Activated CD8-positive, alpha-beta memory T cell treated with anti-CD3 and anti-CD28 coated beads, Interleukin-2, amount 50 U/mL, for 4 hours (primary cell): ENCODE data around the gene CTNNA3.

Source experiments
- DNase-seq: peaks from one replicate; pipeline ENCODE4 v3.0.0-alpha.2; 2020

Gene CTNNA3

DNA sequence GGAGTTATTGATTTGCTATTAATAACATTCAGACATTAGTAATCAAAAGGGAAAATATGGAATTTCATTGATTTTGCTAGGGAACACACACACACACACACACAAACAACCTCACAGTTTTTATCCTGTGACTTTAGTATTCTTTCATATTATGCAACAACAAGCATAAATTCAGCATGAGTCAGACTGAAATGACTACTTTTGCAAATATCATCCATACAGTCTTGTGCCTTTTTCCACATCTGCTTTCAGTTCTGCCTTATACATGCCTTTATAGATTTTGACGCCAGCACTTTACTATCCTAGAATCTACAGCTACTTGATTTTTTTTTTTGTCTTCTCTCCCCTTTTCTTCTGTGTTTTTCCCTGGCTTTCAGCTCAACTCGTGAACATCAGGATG, 1745.9 kb downstream of the CTNNA3 start:
- no peak for DNase-seq

DNA sequence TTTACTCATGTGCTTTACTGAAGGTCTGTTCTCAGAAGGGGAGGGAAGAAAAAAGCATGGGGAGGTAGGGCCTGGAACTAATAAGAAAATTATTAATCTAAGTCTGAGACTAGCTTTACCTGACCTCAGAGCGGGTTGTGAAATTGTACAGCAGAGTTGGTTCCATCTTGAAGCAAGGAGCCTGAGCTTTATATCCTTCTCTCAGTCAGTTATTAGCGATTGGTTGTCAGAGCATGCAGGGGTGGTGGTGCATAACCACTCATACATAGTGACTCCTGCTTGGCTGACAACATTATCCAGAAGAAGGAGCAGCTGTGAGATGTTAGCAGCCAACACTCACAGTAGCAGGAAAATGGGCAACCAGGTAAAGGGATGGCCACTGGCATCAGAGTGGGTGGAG, 1746.5 kb downstream of the CTNNA3 start:
- no peak for DNase-seq

DNA sequence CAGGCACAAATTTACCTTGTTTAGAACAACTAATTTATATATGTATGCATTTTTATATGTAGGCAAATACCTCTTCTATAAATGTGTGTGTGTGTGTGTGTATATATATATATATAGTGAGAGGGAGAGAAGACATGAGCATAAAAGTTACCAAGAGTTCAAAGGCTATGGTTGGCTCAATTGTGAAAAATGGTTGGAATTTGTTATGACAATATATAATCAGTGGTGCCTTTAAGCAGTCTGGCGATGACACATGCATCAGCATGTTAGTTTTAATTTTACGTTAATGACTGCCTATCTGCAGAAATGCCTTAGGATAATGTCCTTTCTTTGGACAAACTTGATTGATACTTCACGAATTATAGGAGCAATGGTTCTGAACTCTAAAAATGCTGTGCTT, 1750.9 kb downstream of the CTNNA3 start:
- no peak for DNase-seq

- DNase-seq = no peak
These were observed 1752.5 kb downstream of the CTNNA3 start for GRCh38 chr10:65943451-65943850.

DNA sequence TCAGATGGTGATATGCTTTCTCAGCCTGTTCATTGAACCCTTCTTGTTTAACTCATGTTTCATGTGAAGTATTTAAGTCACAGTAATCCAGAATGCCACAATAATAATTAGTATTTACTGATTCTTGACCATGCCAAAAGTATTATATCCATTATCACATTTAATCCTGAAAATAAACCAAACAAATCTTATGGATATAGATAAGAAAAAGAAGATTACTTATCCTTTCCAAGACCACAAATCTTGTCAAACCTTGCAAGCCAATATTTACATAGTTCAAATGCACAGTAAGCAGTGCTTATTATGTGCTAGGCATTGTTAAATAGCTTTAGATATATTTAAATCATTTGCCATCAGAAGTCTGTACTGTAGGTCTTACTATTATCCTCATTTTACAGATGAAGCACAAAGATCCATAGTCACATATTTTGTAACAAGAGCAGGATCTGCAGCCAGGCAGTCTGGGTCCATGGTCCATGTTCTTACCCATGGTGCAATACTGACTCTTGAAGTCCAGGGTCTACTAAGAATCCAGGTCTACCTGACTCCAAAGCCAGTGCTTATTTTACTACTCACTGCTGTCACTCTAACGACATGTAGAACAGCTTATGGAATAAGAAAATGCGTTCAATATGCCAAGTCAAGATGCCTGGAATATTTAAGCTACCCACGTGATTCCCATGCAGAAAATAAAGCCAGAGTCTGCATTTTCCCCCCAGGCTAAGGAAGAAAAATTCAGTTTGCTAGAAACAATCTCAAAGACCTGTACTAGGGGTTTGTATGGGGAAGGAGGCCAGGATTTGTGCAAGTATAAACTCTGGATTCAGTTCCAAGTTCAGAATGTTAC, 1755.0 kb downstream of the CTNNA3 start:
- no peak for DNase-seq

DNA sequence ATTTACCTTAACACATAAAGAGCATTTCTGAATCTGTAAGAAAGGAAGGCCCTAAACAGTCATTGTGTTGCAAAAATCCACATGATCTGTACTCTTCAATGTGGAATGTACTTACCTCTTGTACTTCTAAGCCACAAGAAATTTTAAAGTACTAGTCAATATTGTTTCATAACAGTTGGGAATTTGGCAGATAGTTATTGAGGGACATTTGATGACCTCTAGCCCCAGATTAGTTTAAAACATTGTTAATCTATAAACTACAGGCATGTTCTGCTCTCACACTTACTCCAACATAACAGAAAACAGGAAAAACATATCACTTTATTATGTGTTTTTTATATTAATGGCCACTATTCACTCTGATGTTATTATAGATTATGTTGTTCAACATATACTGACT, 1755.9 kb downstream of the CTNNA3 start:
- no peak for DNase-seq

DNA sequence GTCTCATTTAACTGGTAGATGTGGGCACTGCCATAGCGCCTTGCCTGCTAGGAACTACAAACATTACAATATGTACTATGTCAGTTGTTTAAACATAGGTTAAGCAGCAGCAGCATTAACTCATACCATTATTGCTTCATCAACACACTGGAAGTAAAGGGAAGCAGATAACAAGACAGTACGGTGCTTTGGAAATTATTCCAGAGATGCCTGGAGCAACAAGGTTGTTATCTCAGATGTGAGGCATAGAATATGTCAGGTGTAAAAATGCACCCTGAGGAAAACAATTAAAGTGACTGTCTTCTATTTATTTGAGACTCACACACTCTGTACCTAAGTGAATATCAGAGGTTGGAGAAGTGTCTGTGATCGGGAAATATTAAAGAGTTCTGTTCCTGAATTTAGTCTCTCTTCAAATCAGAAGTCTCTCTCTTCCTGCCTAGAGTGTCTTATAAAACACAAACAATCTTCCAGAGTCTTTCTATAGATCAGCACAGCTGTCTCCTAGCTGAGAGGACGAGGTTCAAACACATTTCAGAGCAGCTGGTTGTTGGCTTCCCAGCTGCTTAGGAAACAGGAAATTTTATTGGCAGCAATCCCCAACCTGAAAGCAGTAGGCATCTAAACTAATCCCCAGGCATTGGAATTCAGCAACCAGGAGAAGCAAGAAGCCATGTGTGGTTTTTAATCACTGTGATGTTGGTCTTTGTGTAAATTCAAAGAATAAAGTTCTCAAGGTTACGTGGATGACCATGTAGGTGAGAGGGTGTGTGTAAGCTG, 1764.5 kb downstream of the CTNNA3 start:
- DNase-seq = no peak

GRCh38 chr10:65911151-65911835, 1784.7 kb downstream of the CTNNA3 start:
- DNase-seq = no peak

DNA sequence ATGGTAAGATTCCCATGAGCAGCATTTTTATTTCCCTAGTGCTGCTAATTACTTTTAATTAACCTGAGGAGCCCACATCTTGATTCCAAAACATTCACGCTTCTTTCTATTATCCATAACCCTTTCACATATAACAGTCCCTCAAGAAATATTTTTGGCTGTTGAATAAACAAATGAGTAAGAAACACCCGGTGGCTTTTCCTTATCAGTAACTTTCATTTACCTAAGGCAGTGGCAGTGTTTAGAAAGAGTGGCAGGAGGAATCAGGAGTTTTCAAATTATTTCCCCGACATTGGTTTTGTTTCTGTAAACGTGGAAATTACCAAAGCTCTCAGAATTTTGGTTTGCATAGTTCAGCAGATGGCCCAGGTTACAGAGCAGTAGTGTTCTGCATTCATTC, 1785.8 kb downstream of the CTNNA3 start:
- no peak for DNase-seq

DNA sequence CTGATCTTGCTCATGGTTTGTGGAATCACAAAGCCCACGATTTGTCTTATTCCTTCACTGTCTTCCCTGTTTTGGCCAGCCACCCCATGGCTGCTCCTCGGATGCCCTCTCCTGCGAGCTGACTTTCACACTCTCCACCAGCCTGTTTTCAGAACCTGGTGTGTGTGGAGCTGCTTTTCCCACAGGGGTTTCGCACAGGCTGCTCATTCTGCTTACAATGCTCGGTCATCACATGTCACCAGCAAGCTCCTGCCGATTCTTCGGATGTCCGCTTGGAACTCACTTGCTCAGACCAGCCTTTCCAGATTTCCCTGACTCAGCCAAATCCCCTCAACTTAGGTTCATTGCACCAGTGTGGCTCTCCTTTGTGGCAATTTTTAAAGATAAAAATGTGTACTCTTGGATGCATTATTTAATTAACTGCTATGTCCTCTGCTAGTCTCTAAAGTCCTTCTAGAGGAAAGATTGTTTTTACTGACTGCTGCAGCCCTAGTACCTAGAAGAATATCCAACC, 1788.7 kb downstream of the CTNNA3 start:
- no peak for DNase-seq

DNA sequence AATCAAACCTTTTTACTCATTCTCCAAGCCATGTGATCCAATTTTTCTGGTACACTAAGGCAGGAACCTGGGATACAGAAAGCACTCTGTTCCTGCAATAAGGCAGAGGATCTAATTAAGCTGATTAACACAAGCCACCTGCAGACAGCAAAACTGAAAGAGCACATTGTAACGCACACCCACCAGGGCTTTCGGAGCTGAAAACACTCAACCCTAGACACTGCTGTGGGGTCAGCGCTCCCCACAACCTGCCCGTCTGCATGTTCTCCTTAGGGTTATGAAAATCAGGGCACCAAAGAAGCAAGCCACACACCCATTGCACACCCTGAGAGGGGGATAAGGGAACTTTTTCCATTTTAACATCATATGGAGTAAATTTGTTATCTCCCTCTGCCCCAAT, 1792.4 kb downstream of the CTNNA3 start:
- DNase-seq = no peak

DNA sequence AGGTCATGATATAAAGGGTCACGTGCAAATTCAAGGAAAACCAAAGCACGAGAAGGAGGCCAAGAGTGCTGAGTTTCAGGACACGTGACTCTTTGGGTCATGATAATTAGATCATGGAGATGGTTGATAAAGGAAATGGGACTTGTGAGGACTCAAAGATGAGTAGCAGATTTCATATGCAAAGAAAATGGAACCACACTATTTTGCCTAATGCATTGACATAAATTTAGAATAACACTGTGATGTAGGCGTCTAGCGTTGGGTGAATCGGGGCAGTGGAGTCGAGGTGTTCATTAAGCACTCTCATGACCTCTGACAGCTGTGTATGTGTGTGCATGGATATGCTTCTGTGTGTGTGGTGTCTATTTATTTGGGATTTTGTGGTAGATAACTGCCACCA, 1795.7 kb downstream of the CTNNA3 start:
- no peak for DNase-seq

DNA sequence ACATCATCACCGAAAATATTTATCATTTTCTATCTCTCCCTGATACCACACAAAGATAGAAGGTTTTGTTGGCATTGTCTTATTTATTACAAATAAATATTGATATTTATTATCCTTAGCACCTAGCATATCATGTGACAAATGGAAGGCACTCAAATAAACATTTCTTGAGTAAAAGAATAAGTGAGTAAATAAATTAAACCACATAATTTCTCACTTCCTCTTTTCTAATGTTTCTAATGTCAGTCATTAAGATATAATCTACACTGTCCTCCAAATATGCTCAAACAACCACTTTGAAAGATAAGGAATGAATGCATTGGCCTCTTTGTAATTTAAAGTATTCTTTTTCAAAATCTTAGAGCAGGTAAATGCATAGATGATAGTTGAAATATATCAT, 1797.9 kb downstream of the CTNNA3 start:
- no peak for DNase-seq

- no peak for DNase-seq
These were observed 1801.0 kb downstream of the CTNNA3 start for GRCh38 chr10:65894961-65895360.

DNA sequence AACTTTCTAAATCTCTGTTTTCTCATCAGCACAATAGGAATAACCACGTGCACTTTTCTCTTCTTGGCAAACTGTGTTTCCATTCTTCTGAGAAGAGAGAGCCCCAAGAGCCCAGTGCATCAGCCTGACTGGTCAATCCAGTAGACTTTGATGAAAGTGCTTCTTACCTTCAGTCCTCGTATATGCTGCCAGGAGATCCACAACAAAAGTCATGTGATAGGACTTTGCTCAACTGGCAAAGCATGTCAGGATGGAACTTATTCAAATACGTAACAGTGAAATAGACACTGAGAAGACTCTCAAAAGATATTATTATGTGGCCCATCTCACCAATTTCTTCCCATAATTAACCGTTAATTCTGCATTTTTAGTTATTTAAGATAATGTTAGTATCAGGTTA, 1801.6 kb downstream of the CTNNA3 start:
- no peak for DNase-seq

GRCh38 chr10:65893676-65894075, 1802.3 kb downstream of the CTNNA3 start:
- no peak for DNase-seq

DNA sequence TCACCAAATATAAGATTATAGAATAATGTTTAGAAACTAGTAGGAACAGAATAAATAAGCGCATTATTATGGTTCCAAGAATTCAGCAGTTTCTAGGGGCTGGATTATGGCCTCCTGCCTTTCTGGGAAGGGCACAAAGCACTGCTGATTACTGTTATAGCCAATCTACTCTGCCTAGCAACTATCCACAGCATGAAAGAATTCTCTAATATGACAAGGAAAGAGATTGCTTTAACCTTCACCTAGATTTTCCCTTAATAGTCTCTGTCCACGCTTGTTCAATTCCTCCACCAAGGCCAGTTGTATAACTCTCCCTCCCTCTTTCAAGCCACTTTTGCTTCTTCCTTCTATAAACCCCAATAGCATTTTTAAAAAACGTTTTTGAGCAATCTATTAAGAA, 1803.7 kb downstream of the CTNNA3 start:
- no peak for DNase-seq

DNA sequence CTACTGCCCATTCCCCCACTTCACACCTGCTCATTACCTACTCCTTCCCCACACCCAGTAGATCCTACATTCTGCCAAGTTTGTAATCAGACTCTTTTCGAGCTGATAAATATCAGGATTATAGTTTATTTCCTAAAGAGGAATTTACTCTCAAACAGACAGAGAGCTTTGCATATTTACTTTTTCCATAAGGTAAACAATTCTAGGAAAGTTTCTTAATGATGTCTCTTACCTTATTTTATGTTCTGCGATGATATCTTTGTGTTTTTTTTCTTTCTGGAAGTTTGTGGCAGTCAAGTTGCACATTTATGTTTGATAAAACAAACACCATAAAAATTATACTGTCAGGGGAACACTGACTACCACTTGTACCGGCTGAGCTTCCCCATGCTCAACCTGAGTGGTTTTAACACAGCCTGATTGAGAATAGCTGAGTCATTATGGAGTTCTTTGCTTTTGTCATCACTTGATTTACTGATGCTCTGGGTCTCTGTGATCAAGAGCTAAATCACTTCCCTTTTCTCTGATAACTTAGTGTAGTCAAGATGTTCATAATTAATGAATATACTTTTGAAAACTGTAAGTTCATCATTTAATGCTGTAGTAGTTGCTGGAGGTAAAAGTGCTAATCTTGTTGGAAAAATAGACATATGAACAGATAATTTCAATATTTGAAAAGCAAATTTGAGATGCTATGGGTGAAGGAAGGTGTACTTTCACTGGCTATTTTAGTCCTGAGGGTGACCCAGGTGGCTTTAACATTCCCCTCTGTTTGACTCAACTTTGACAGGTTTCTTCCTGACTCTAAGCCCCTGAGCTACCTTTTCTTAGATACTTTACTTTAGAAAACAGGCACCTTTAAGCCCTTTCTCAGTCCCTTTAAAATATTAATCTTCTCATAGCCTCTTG, 1804.7 kb downstream of the CTNNA3 start:
- no peak for DNase-seq

DNA sequence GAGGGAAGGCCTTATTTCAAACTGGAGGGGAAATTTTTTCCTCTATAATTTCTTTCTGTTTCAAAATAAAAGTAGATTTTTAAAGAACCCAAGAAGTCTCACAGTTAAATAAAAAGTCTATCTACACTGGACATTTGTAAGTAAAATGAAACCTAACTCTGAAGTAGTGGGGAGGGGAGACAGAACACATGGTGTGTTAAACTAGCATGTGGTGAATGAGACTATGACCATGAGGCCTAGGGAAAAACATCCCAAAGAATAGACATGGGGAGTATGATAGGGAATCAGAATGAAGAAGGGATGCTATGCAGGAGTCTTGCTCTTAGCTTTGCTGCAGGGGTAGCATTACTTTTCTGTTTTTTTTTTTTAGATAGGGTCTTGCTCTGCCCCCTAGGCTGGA, 1831.5 kb downstream of the CTNNA3 start:
- DNase-seq = no peak

GRCh38 chr10:65864036-65864435, 1832.0 kb downstream of the CTNNA3 start:
- DNase-seq = no peak
